ENCODE measurements around the gene MT1M.

GRCh38 chr16:56670620-56670934 lies 38.1 kb downstream of the MT1M start:
- TF ChIP-seq POLR2AphosphoS5 (IDR thresholded peaks at IDR 0.05) (no peak), POLR2A (IDR thresholded peaks at IDR 0.05) (no peak)
